Mesothelial cell of epicardium (in vitro differentiated cells): ENCODE results near the gene TLR8. TPM values are rescaled to one million over a fixed set of nuclear protein-coding genes. Genes with fewer than 3 reads are reported as not detected.
A peak's percentile ranks its signal among the peaks of the same experiment; 100 is the strongest.

Experiments
- DNase-seq, 2 experiments: peaks; one replicate each; pipeline ENCODE4 v3.0.0; 2021; ENCODE audit warnings: low spot score in 2 of 2; ENCODE audit not compliant: unreplicated experiment in 2 of 2
- H3K27ac Mint-ChIP-seq: 2 replicates; pipeline ENCODE4 v1.8.0; 2021; ENCODE audit warnings: mixed read lengths
- H3K27me3 Mint-ChIP-seq: 2 replicates; pipeline ENCODE4 v1.8.0; 2021; ENCODE audit warnings: low read depth, mixed read lengths
- H3K36me3 Mint-ChIP-seq: 2 replicates; pipeline ENCODE4 v1.8.0; 2021; ENCODE audit warnings: mixed read lengths
- H3K4me1 Mint-ChIP-seq: 2 replicates; pipeline ENCODE4 v1.8.0; 2021; ENCODE audit warnings: mixed read lengths
- H3K4me3 Mint-ChIP-seq: 2 replicates; pipeline ENCODE4 v1.8.0; 2021; ENCODE audit warnings: mild to moderate bottlenecking, moderate library complexity, mixed read lengths
- H3K9me3 Mint-ChIP-seq: 2 replicates; pipeline ENCODE4 v1.8.0; 2021; ENCODE audit warnings: mixed read lengths
- CTCF ChIP-seq: fragments of 200-600 bp; sonication (generic); IDR thresholded peaks from one replicate; pipeline ENCODE4 v1.5.0; 2021; ENCODE audit warnings: antibody characterized with exemption; ENCODE audit not compliant: unreplicated experiment
- total RNA-seq: library from RNA; stranded (reverse); gene quantifications from 3 replicates; pipeline ENCODE4 v1.2.1, GENCODE V29; 2021

Gene TLR8
- total RNA-seq, 1 donor from 2014 or later: not detected

- H3K27me3 Mint-ChIP-seq: no peaks in the 10 kb centered on the region
These were observed 14.4 kb upstream of the TLR8 start for GRCh38 chrX:12891915-12892506.

GRCh38 chrX:12892716-12893115, 13.7 kb upstream of the TLR8 start:
- TF ChIP-seq CTCF: no peak
- Mint-ChIP-seq H3K27ac (no peak overlapping the region), H3K9me3 (peaks cover 32% of the 10 kb centered on the region), H3K4me3 (no peak overlapping the region), H3K4me1 (no peaks in the 10 kb centered on the region), H3K36me3 (no peaks in the 10 kb centered on the region), H3K27me3 (no peaks in the 10 kb centered on the region)
- no peak for DNase-seq

More at GRCh38 chrX:12891915-12892506, 14.4 kb upstream of the TLR8 start:
- no peak for DNase-seq
- Mint-ChIP-seq H3K27ac (no peak overlapping the region), H3K4me1 (no peaks in the 10 kb centered on the region), H3K4me3 (no peak overlapping the region), H3K36me3 (no peaks in the 10 kb centered on the region), H3K9me3 (peaks cover 30% of the 10 kb centered on the region)
- no peak for TF ChIP-seq CTCF

GRCh38 chrX:12894074-12895030, 12.1 kb upstream of the TLR8 start:
- Mint-ChIP-seq H3K9me3 (peaks cover 38% of the 10 kb centered on the region), H3K27me3 (no peaks in the 10 kb centered on the region), H3K27ac (no peak overlapping the region), H3K36me3 (no peaks in the 10 kb centered on the region), H3K4me1 (no peaks in the 10 kb centered on the region), H3K4me3 (no peak overlapping the region)
- DNase-seq: peak in 1 of 2 experiments; percentile 42
- TF ChIP-seq CTCF: no peak

- Mint-ChIP-seq H3K4me1 (peaks cover 2% of the 10 kb centered on the region), H3K27ac (no peak overlapping the region), H3K36me3 (no peaks in the 10 kb centered on the region), H3K9me3 (peaks cover 35% of the 10 kb centered on the region), H3K27me3 (no peaks in the 10 kb centered on the region), H3K4me3 (no peak overlapping the region)
- TF ChIP-seq CTCF: no peak
- DNase-seq: no peak
These were observed 10.6 kb upstream of the TLR8 start for GRCh38 chrX:12895866-12896265.

- no peak for DNase-seq
- no peak for TF ChIP-seq CTCF
- H3K27me3 Mint-ChIP-seq: no peaks in the 10 kb centered on the region
- H3K9me3 Mint-ChIP-seq: peaks cover 35% of the 10 kb centered on the region
- peaks cover 2% of the 10 kb centered on the region for H3K4me1 Mint-ChIP-seq
- no peaks in the 10 kb centered on the region for H3K36me3 Mint-ChIP-seq
- H3K27ac Mint-ChIP-seq: no peak overlapping the region
- no peak overlapping the region for H3K4me3 Mint-ChIP-seq
These were observed 9.5 kb upstream of the TLR8 start for GRCh38 chrX:12896935-12897334.
